Vagina (tissue), 2 donors: ENCODE data around the gene SGPP2. TPM values are rescaled to one million over a fixed set of nuclear protein-coding genes. Genes with fewer than 3 reads are reported as not detected.

ENCODE experiments used
- DNase-seq, 2 donors: peaks; one replicate each; pipeline ENCODE4 v3.0.0-alpha.2; 2017; ENCODE audit errors: extremely low spot score in 2 of 2
- H3K27ac ChIP-seq: fragments of 200-600 bp; sonication (generic); one replicate; pipeline ENCODE4 v1.5.1; 2019
- H3K27me3 ChIP-seq: fragments of 200-600 bp; sonication (generic); one replicate; pipeline ENCODE4 v1.5.1; 2019
- H3K36me3 ChIP-seq, 2 donors: fragments of 200-600 bp; sonication (generic); one replicate each; pipeline ENCODE4 v1.5.1; 2017 to 2019
- H3K4me1 ChIP-seq: fragments of 200-600 bp; sonication (generic); one replicate; pipeline ENCODE4 v1.5.1; 2019
- H3K4me3 ChIP-seq, 2 donors: fragments of 200-600 bp; sonication (generic); 1 replicate in 1 of 2; 2 replicates in 1 of 2; pipeline ENCODE4 v1.5.1; 2016 to 2019
- H3K9me3 ChIP-seq: fragments of 200-600 bp; sonication (generic); one replicate; pipeline ENCODE4 v1.5.1; 2019
- POLR2A ChIP-seq, 2 donors: fragments of 450-650 bp; IDR thresholded peaks; one replicate each; pipeline ENCODE4 v1.6.1; 2017; ENCODE audit warnings: antibody characterized with exemption in 2 of 2, mild to moderate bottlenecking in 2 of 2, moderate library complexity in 2 of 2
- POLR2AphosphoS5 ChIP-seq, 2 donors: sonication (generic); formaldehyde crosslinking; IDR thresholded peaks; one replicate each; pipeline ENCODE4 v1.9.0; 2017; ENCODE audit warnings: antibody characterized with exemption in 2 of 2, mild to moderate bottlenecking in 2 of 2, low read depth in 1 of 2; ENCODE audit not compliant: insufficient read depth in 1 of 2
- intact Hi-C: fragments of 100-400 bp; cut with DNase I; formaldehyde crosslinking; loops from one replicate; pipeline ENCODE4 v1.15.1; 2023
- total RNA-seq: library from RNA; depleted of rRNA; stranded (reverse); fragments of >200 nt; gene quantifications from one replicate; pipeline ENCODE4 v1.2.3, GENCODE V29; 2016
- TF ChIP-seq, protein P1 (sequence below), 3 experiments: fragments of 450-650 bp in 2 of 3; fragments of 200-600 bp in 1 of 3; sonication (generic) in 1 of 3; IDR thresholded peaks; one replicate each; pipeline ENCODE4 v1.5.1; 2017 to 2019; ENCODE audit warnings: antibody characterized with exemption in 3 of 3, mild to moderate bottlenecking in 2 of 3, moderate library complexity in 2 of 3

Gene SGPP2
- total RNA-seq, 1 donor from 2014 or later, result 24.8 TPM

DNA sequence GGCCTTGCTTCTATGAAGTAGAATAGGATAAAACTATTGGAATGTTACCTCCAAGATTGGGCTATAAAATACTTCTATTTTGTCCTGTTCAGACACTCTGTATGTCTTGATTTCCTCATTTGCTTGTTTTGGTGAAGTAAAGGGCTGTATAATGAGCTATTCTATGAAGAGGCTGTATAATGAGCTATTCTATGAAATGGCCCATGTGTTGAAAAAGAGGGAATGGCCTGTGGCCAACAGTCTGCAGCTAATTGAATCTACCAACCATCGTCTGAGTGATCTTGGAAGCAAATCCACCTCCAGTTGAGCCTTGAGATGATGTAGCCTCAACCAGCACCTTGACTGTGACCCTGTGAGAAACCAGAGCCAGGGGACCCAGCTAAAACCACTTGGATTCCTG lies 3.8 kb upstream of the SGPP2 start:
- no peak for DNase-seq
- peaks cover 4% of the 10 kb centered on the region for H3K27me3 ChIP-seq
- peaks cover 10% of the 10 kb centered on the region for H3K4me1 ChIP-seq
- H3K27ac ChIP-seq, result no peak overlapping the region
- H3K9me3 ChIP-seq, result no peaks in the 10 kb centered on the region
- TF ChIP-seq, protein P1, sequence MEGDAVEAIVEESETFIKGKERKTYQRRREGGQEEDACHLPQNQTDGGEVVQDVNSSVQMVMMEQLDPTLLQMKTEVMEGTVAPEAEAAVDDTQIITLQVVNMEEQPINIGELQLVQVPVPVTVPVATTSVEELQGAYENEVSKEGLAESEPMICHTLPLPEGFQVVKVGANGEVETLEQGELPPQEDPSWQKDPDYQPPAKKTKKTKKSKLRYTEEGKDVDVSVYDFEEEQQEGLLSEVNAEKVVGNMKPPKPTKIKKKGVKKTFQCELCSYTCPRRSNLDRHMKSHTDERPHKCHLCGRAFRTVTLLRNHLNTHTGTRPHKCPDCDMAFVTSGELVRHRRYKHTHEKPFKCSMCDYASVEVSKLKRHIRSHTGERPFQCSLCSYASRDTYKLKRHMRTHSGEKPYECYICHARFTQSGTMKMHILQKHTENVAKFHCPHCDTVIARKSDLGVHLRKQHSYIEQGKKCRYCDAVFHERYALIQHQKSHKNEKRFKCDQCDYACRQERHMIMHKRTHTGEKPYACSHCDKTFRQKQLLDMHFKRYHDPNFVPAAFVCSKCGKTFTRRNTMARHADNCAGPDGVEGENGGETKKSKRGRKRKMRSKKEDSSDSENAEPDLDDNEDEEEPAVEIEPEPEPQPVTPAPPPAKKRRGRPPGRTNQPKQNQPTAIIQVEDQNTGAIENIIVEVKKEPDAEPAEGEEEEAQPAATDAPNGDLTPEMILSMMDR (IDR thresholded peaks at IDR 0.05), result no peak
- TF ChIP-seq POLR2A (IDR thresholded peaks at IDR 0.05), result no peak
- TF ChIP-seq POLR2AphosphoS5 (IDR thresholded peaks at IDR 0.05; ENCODE audit: insufficient read depth in 1 of 2, low read depth in 1 of 2), result no peak
- no peaks in the 10 kb centered on the region for H3K36me3 ChIP-seq
- H3K4me3 ChIP-seq, result no peak overlapping the region
- intact Hi-C loops, result no loop called here

- Histone ChIP-seq H3K36me3 (no peaks in the 10 kb centered on the region), H3K27ac (no peak overlapping the region), H3K27me3 (peaks cover 4% of the 10 kb centered on the region), H3K4me1 (peaks cover 10% of the 10 kb centered on the region), H3K4me3 (no peak overlapping the region), H3K9me3 (no peaks in the 10 kb centered on the region)
- intact Hi-C loops, result no loop called here
- DNase-seq, result no peak
- TF ChIP-seq, protein P1 (IDR thresholded peaks at IDR 0.05), result no peak
- TF ChIP-seq POLR2A (IDR thresholded peaks at IDR 0.05) (no peak), POLR2AphosphoS5 (IDR thresholded peaks at IDR 0.05; ENCODE audit: insufficient read depth in 1 of 2, low read depth in 1 of 2) (no peak)
Measured at GRCh38 chr2:222421626-222422025, 2.7 kb upstream of the SGPP2 start.

DNA sequence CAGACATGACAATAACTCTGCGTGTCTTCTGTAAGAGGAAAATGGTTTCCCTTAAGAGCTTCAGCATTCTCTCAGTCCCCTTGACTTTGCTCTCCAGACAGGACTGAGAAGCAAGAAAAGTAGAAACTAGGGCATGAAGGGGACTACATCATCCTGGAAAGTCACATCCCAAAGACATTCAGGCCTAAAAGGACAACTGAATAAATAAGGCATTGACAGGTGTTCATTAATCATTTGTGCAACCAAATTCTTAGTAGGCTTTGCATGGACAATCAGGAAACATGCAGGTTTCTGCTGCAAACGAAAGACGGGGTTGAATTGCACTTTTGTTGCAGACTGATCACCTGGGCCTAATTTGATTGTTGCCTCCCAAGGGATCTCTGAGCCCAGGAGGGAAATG lies 1.2 kb upstream of the SGPP2 start:
- Histone ChIP-seq H3K9me3 (no peaks in the 10 kb centered on the region), H3K27ac (no peak overlapping the region), H3K4me3 (no peak overlapping the region), H3K36me3 (no peaks in the 10 kb centered on the region), H3K27me3 (peaks cover 4% of the 10 kb centered on the region), H3K4me1 (peaks cover 10% of the 10 kb centered on the region)
- no peak for DNase-seq
- intact Hi-C loops, result no loop called here
- TF ChIP-seq, protein P1 (IDR thresholded peaks at IDR 0.05), result no peak
- TF ChIP-seq POLR2AphosphoS5 (IDR thresholded peaks at IDR 0.05; ENCODE audit: insufficient read depth in 1 of 2, low read depth in 1 of 2) (no peak), POLR2A (IDR thresholded peaks at IDR 0.05) (no peak)

GRCh38 chr2:222423632-222424275 lies 589 bp upstream of the SGPP2 start:
- peak overlapping the region; percentile 46 to 47 for H3K4me3 ChIP-seq
- TF ChIP-seq POLR2A (IDR thresholded peaks at IDR 0.05), result no peak
- TF ChIP-seq, protein P1 (IDR thresholded peaks at IDR 0.05), result no peak
- TF ChIP-seq POLR2AphosphoS5 (IDR thresholded peaks at IDR 0.05; ENCODE audit: insufficient read depth in 1 of 2, low read depth in 1 of 2), result no peak
- peaks cover 10% of the 10 kb centered on the region for H3K4me1 ChIP-seq
- no peak overlapping the region for H3K27ac ChIP-seq
- intact Hi-C loops, result no loop called here
- no peak for DNase-seq
- H3K9me3 ChIP-seq, result no peaks in the 10 kb centered on the region
- H3K36me3 ChIP-seq, result no peaks in the 10 kb centered on the region
- H3K27me3 ChIP-seq, result peaks cover 4% of the 10 kb centered on the region
